NOMO-1 treated with DMSO at 0.1 percent for 48 hours (cell line): ENCODE results near the gene FKTN.
A peak's percentile ranks its signal among the peaks of the same experiment; 100 is the strongest.

Experiments used
- DNase-seq: peaks from one replicate; lab custom pipeline; 2025; ENCODE audit not compliant: unreplicated experiment; lab: John Stamatoyannopoulos, UW

The FKTN gene

DNA sequence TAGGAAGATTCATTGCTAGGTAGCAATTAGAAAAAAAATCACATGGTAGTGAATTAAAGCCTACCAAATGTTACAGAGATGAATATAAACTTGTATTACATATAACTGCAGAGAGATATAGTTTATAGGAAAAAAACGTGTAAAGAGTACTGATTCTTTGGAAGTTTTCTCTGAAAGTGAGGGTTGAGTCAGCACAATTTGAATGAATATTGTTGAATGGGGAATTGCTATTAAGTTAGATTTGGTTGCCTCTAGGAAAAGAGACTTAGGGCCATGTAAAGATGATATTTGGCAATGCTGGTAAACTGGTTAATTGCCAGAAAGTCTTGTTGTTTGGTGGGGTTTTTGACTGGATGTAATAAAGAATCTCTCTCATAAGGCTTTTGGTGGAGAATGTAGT is 67.2 kb downstream of the FKTN start:
- no peak for DNase-seq

DNA sequence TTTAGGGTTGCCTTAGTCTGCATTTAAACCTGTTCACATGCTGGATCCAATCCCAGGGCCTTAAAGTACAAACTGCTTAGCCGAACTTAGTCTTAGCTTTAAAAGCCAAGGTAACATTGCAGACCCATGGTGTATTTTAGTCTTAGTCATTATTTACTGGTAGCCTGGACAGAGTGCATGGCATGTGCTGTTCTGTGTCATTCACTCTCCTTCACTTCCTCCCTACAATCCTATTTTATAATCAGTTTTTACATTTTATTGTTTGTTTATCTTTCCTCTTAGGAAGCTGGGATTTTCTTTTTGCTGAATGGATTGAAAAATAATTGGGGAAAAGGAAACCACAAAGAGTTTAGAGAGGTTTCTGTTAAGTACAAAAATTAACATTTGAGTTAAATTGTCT is 74.9 kb downstream of the FKTN start:
- no peak for DNase-seq

DNA sequence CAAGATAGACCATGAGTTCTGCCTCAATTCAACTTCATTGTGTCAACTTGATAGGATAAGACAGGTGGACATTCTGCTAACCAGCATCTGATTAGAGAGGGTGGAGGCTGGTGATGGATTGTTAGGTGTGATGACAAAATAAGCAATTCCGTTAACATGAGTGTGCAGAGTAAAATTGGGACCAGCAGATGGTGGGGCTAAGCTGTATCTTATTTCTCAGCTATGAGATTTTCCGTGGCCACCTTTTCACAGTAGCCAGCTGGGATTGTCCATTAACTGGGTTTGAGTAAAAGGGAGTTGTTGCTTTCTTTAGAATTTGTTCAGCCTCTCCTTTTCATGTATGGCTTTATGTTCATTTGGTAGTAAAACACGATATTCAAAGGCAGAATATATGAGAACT is 75.5 kb downstream of the FKTN start:
- DNase-seq = no peak

DNA sequence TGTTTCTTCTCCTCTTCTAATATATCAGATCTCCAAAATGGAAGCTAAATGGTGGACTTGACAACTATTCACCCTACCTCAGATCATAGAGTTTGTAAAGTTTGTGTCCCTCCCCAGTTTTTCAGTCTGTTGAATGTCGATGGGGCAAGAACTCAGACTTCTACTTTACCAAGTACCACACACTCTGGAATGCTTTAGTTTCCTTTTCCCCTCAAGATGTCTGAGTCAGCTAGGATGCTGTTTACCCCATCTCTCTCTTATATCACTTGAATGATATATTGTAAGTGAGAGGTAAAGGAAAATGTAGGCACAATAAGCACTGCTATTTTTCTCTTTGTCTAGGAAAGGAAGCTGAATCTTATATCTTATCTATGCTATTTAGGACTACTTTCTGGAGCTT is 78.4 kb downstream of the FKTN start:
- DNase-seq = no peak

DNA sequence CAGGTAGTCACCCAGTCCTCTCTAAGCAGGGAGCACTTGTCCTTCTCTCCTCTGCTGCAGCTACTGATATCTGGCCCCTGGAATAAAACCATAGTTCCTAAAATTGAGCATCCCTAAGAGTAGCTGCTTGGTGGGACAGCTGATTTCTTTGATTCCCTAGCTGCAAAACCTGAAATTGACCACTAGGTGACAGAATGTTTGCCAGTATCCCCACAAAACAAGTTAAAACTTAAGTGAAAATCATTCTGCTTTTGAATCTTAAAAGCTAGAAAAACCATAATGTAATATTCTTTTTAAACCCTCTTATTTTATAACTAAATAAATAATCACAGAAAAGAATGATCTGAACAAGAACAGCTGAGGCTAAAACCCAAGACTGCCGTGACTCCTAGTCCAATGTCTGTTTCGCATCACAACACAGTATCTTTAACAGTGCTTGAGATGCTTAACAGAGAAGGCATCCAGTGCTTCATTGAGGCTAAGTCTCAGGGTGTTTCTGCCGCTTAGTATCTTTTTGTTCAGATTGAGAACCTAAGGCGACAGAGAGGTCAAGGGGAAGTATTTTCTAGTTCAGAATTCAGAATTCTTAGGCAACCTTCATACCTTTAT is 80.0 kb downstream of the FKTN start:
- no peak for DNase-seq

DNA sequence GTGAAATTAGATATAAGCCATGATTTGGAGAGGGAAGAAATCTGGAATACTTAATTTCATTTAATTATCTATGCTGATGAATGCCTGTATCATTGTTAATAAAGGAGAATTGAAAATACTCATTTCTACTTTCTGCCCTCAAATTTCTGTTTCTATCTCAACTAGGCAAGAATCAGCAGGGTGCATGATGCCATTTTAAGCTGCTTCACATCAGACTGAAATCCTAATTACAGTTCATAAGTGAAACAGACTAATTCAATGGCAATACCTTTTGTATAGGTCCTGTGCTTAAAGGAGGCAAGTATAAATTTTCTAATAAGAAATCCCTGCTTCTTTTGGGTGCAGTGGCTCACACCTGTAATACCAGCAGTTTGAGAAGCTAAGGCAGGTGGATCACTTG is 82.0 kb downstream of the FKTN start:
- DNase-seq = no peak

DNA sequence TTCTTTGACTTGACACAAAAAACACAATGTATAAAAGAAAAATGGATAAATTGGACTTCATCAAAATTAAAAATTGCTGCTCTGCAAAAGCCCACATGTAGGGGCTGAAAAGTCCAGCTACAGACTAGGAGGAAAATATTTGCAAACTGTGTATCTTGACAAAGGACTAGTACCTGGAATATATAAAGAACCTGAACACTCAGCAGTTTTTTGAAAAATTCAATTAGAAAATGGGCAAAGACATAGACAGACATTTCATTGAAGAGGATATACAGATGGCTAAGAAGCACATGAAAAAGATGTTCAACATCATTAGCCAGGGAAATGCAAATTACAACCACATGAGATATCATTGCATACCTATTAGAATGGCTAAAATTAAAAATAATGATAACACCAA is 85.9 kb downstream of the FKTN start:
- no peak for DNase-seq

DNA sequence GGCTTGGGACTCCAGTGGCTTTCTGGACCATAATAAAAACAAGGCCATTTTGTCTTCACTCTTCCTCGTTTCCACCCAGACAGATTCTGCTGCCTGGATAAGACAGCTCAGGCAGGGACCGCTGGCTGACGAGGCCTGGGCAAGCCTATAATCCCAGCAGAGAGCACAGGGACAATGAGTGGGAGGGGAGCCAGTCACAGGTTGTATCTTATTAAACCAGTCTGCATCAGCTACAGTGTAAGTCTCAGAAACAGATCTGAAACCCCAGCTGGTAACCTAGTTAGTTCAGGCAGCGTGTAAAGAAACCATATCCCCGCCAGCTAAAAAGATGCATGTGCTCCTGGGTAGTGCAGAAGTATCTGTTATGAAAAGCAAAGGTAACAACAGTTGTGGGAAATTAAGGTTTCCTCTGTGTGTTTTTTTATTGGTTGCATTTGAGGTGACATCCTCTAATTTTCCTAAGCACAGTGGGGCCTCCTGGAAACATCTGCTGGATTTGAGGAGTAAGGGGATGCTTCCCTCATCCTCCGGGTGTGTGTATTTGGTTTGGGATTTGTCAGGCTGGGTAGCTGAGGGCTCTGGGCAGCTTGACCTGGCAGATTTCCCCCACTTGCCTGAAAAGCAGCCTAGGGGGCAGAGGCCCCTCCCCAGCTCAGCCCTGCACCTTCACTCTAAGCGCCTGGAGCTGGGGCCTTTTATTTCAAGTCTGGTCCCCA is 89.1 kb downstream of the FKTN start:
- DNase-seq = no peak

DNA sequence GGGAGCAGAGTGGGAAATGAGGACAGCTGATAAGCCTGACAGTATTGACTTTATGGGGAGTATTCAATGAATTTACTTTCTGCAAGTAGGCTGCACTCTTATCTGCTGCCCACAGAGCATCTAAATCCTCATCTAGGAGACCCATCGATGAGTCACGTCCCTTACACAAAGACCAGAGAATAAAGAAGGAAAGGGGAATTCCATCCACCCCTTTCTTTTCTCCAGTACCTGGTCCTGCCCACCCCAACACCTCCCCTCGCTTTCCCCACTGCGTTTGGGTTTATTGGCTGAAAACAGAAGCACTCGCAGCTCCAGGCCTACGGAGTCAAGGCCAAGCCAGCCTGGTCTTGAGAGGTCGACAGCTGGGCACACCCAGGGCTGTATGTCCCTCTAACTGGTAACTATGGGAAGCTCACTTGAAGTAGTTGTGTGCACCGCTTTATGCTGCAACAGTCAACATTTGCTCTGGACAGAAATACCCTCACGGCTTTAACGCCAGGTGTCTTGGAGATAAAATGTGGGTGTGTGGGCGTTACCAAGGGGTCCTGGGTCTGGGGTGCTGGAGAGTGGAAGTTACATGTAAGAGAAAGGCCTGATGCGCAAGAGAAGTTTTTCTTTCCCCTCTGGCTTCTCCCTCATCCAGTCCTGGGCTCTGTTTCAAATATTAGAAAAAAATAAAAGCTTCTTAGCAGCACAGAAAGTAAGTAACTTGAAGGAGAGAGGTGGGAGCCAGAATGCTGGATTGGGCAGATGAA is 89.8 kb downstream of the FKTN start:
- DNase-seq = no peak

DNA sequence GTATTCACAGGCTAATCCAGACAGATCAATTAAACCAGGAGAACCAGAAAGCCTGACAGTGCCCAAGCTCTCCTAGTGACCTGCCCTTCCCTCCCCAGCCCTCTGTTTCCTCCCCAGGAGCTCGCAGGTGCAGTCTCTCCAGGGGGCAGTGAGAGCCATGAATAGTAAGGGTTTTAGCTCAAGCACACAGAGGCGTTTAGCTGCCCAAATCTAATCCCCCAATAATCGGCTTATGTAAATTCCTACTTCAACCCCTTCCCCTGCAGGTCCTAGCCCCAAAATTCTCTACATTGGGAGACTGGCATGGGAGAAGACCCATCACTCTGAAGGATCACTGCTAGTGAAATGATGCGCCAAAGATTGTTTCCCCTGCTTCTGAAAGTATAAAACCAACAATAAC is 93.9 kb downstream of the FKTN start:
- DNase-seq = no peak

DNA sequence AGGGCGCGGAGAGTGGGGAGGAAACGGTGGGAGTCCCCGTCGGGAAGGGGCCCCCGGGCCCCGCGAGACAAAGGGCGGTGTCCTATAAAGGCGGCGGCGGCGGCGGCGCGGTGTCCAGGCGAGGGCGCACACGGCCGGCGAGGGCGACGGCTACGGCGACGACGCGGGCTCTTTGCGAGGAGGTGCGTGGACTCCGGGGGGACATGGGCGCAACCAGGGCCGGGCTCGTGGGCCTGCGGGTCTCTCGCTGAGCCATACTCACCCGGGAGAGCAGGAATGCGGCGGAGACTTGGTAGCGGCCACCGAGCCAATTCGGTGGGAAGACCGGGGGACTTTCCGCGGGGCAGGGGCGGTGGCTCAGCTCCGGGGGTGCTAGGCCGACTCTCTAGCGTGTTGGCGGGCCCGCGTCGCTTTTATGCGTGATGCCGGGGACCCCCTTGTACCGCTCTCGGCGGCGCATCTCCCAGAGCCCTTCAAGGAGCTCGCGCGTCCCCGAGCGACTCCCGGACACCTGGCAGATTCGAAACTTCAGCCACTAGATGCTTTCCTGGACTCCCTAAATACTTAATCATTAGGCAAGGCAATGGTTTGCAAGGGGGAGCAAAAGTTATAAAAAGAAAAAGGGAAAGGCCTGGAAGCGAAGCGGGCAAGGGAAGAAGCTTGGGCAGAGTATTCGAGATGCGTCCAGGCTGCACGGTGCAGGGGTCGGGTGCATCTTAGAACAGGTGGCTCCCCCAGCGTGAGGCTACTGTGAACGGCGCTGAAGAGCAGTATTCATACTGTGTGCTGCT is 98.4 kb downstream of the FKTN start:
- DNase-seq = peak; percentile 38

DNA sequence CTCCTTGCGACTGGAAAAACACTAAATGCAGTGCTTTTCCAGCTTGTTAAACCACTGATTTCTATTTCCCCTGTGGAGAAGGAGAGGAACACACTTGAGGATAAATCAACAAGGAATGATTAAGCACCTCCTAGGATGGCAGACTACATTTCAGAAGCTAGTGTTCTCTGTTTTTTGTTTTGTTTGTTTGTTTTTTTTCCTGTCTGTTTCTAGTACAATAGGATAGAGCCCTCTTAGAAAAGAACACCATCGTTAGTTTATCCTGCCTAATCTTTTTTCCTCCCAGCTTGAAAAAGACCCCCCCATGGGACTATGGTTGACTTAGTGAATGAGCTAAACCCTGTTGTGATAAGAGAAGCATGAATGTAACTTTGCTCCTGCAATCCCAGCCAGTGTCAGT is 100.4 kb downstream of the FKTN start:
- no peak for DNase-seq

DNA sequence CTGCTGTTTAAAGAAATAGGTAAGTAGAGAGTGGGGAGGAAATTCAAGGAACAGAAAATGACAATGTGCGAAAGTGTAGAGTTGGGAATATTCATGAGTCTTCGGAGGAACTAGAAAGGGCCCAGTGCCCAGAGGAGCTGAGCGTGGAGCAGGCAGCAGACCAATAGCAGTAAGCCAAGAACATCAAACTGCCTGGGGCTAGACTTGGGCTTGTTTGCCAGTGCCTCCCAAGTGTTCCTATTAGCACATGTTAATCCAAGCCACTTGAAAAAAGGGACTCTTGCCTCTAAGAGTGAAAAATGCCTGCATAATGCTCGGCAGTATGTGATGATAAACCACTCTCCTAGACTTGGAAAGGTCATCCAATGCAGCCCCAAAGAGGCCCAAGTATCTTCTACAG is 103.1 kb downstream of the FKTN start:
- DNase-seq = no peak

DNA sequence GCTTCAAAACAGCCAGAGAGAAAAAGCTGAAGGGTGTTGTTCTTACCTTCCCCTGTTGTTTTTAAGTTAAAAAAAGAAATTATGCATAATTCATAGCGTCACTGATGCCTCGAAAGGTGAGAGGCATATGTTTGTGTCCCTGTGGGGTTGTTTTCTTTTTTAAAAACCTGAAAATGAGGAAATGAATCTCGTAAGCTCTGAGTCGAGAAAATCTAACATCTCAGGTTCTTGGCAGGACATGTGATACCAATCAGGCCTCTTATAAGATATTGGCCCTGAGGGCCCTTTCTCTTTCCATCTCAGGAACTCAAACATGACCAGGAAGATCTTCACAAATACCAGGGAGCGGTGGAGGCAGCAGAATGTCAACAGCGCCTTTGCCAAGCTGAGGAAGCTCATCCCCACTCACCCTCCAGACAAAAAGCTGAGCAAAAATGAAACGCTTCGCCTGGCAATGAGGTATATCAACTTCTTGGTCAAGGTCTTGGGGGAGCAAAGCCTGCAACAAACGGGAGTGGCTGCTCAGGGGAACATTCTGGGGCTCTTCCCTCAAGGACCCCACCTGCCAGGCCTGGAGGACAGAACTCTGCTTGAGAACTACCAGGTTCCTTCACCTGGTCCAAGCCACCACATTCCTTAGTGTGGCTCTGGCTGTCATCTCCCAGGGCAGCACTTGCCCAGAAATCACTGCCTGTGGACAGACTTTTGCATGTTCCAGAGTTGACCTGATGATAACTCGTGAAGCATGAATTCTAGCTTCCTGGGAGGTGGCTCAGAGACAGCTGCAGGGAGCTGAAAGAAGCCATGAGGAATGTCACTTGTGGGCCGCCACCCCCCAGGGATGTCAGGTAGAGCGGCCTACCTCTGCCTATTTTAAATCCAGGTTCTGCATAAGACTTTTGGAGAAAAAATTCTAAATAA is 104.5 kb downstream of the FKTN start, which contains the start of gene TAL2:
Gene TAL2, plus strand, starts transcription at position 274 of the 921 bp plus-strand sequence. Its CDS starts 40 bp downstream, at position 314.
- no peak for DNase-seq

DNA sequence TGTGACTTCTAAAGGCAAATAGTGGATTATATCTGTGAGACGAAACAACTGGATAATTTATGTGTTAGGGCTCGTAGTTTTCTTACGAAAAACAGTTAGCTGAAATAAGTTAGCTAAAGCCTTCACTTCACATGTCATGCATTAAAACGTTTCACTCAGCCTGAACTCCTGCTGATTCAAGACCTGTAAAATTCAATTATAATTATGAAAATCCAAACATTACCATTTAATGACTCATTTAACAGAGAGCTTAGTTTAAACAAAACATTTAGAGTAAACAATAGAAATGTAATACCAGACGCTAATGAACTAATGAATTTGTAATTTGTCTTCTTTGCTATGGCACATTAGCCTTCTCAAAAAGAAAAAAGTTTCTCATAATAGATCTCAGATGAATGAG is 106.0 kb downstream of the FKTN start:
- DNase-seq = no peak

DNA sequence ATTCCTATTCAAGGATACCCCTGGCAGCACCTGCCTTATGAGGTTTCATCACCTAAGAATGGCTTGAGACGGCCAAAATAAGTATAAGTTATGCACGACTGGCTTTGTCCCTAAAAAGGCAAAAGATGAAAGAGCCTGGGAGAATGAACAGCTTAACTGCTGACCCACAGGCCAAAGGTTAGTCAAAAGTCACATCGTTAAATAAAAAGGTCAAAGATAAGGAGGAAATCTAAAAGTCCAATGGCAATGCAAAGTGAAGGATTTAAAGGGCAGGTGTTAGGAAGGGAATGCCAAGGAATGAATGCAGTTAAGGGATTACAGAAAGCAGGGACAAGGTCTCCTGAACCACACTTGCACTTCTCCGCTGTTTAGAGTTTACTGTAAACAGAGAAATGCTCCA is 109.9 kb downstream of the FKTN start:
- DNase-seq = no peak

DNA sequence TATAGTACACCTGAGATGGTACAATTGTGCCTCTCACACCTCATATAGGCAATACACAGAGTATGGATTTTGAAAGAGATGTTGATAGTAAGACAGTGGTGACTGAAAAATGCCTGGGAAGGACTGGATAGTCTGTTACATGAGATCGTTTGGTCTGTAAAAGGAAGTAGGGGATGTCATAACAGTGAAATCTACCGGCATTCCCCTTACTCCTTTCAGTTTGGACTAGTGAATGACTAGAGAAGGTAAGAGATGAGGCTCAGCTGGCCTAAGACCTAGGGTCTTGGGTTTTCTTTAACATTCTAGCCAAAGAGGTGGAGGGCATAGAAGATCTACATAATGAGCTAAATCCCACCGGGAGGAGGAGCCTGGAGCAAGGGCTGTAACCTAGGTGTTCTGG is 112.4 kb downstream of the FKTN start:
- DNase-seq = no peak

DNA sequence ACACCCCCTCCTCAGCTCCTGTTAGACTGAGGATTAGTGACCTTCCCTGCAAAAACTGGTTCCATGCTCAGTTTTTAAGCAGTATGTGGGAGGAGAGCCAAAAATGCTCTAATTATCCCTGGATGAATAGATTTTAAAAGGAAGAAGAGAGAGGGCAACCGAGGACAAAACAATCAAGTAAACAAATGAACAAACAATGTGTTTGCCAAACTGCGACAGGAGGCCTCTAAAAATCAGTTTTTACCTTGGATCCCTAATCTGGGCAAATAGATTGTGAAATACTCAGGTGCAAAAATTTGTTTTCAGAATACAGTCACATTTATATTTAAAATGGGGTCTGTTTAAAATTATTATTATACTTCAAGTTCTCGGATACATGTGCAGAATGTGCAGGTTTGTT is 112.8 kb downstream of the FKTN start:
- no peak for DNase-seq

DNA sequence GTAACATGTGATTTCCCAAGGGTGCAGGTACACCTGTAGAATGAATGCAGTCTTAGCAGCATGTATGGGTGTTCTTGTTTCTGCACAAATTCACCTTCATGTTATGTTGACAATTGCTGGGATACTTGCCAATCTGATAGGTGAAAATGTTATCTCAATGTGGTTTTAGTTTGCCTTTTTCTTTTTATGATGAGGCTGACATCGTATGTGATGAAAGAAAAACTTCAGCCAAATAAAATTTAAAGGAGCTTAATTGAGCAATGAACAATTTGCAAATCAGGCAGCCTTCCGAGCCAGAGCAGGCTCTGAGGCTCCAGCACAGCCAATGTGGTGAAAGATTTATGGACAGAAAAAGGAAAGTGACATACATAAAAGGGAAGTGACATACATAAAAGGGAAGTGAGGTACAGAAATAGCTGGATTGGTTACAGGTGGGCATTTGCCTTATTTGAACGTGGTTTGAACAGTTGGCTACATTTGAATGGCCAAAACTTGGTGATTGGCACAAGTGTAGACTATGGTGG is 114.8 kb downstream of the FKTN start:
- peak; percentile 99 for DNase-seq

DNA sequence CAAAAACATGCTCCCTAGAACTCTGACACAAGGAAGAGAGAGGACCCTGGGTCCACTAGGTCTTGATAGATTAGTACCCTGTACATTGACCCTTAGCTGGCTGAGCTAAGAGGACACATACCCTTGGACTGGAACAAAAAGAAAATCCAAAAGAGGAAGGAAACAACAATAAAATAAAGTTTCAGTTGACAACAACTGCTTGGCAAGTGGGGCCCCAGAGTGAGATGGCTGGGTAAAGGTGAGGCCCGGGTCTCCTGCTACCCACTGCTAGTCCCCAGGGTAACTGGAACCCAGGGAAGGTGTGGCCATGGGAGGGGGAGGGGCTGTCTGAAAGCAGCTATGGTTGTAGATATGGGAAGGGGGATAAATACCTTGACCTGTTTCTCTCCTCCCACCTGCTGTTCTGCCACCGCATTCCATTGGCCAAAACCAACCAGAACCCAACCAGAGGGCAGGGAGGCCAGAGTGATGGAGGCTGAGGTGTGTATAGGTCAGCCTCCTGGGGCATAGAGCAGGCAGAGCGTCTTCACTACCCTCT is 116.0 kb downstream of the FKTN start:
- DNase-seq = peak; percentile 64
